Islet of Langerhans (tissue), 1 donor: ENCODE measurements around the gene DISP2.
A peak's percentile ranks its signal among the peaks of the same experiment; 100 is the strongest.

Source experiments
- FAIRE-seq: peaks from one replicate; lab custom pipeline; 2011; peaks lifted over from hg19 to GRCh38; lab: Jason Lieb, UNC

DISP2 gene

GRCh38 chr15:40365624-40366456 is 7.8 kb downstream of the DISP2 start:
- FAIRE-seq: no peak

- no peak for FAIRE-seq
These were observed 8.7 kb downstream of the DISP2 start for GRCh38 chr15:40366457-40367370.

GRCh38 chr15:40367371-40367685 is 9.3 kb downstream of the DISP2 start:
- FAIRE-seq: no peak

GRCh38 chr15:40367686-40368611 is 9.9 kb downstream of the DISP2 start:
- FAIRE-seq: no peak

- no peak for FAIRE-seq
These were observed 10.9 kb downstream of the DISP2 start for GRCh38 chr15:40368719-40369473.

- FAIRE-seq: no peak
These were observed 11.5 kb downstream of the DISP2 start for GRCh38 chr15:40369474-40369869.

- FAIRE-seq: no peak
These were observed 12.0 kb downstream of the DISP2 start for GRCh38 chr15:40369971-40370370.

- no peak for FAIRE-seq
These were observed 15.0 kb downstream of the DISP2 start for GRCh38 chr15:40372981-40373380.

GRCh38 chr15:40377606-40378005 is 19.6 kb downstream of the DISP2 start:
- no peak for FAIRE-seq

GRCh38 chr15:40379374-40379773 is 21.4 kb downstream of the DISP2 start:
- no peak for FAIRE-seq

GRCh38 chr15:40379853-40380252 is 21.8 kb downstream of the DISP2 start:
- no peak for FAIRE-seq

GRCh38 chr15:40380636-40381035 is 22.6 kb downstream of the DISP2 start:
- FAIRE-seq: no peak

GRCh38 chr15:40381818-40382529 is 24.0 kb downstream of the DISP2 start:
- FAIRE-seq: no peak

- peak; percentile 88 for FAIRE-seq
These were observed 24.8 kb downstream of the DISP2 start, which contains the start of gene KNSTRN for GRCh38 chr15:40382580-40383456. TSS of gene KNSTRN (plus strand) at chr15:40382721. CDS start at chr15:40382836, 115 bp downstream.

- no peak for FAIRE-seq
These were observed 28.5 kb downstream of the DISP2 start for GRCh38 chr15:40386480-40386879.

GRCh38 chr15:40388941-40389823 is 31.2 kb downstream of the DISP2 start:
- no peak for FAIRE-seq

- FAIRE-seq: no peak
These were observed 32.0 kb downstream of the DISP2 start for GRCh38 chr15:40389824-40390595.
